Measurements from ENCODE around the gene PLSCR3.

Gene PLSCR3

GRCh38 chr17:7346761-7347614 is 47.3 kb downstream of the PLSCR3 start:
- no peak for DNase-seq

- DNase-seq, result no peak
Measured at GRCh38 chr17:7343250-7343649, 51.1 kb downstream of the PLSCR3 start.

GRCh38 chr17:7341842-7342241 is 52.5 kb downstream of the PLSCR3 start:
- DNase-seq, result no peak

- no peak for DNase-seq
Measured at GRCh38 chr17:7340179-7340578, 54.1 kb downstream of the PLSCR3 start.

Data from activated naive CD4-positive, alpha-beta T cell treated with Interleukin-2 at 50 U/mL for 16 hours (primary cell).